Esophagus muscularis mucosa (tissue), 4 donors: ENCODE measurements around the gene UMPS. TPM values are rescaled to one million over a fixed set of nuclear protein-coding genes. Genes with fewer than 3 reads are reported as not detected.
A peak's percentile ranks its signal among the peaks of the same experiment; 100 is the strongest.

Experiments
- DNase-seq: peaks from one replicate; pipeline ENCODE4 v3.0.0-alpha.2; 2017; ENCODE audit errors: extremely low spot score
- H3K27ac ChIP-seq, 4 donors: fragments of 200-600 bp; sonication (generic); replicated peaks in 1 of 4; 1 replicate in 3 of 4; 2 replicates in 1 of 4; pipeline ENCODE4 v1.5.1; 2016 to 2019; ENCODE audit warnings: mild to moderate bottlenecking in 1 of 4
- H3K27me3 ChIP-seq, 4 donors: fragments of 200-600 bp; sonication (generic); one replicate each; pipeline versions ENCODE4 v1.5.1 to v1.6.0; 2016 to 2019
- H3K36me3 ChIP-seq, 4 donors: fragments of 200-600 bp; sonication (generic); one replicate each; pipeline ENCODE4 v1.5.1; 2016 to 2019
- H3K4me1 ChIP-seq, 4 donors: fragments of 200-600 bp; sonication (generic); one replicate each; pipeline ENCODE4 v1.5.1; 2016 to 2019
- H3K4me3 ChIP-seq, 4 donors: fragments of 200-600 bp; sonication (generic); 1 replicate in 2 of 4; 2 replicates in 2 of 4; pipeline ENCODE4 v1.5.1; 2016 to 2019; ENCODE audit warnings: mild to moderate bottlenecking in 4 of 4, moderate library complexity in 1 of 4
- H3K9me3 ChIP-seq, 4 donors: fragments of 200-600 bp; sonication (generic); 1 replicate in 3 of 4; 2 replicates in 1 of 4; pipeline ENCODE4 v1.5.1; 2016 to 2019
- CTCF ChIP-seq, 3 experiments: fragments of 200-600 bp in 2 of 3; fragments of 450-650 bp in 1 of 3; sonication (generic) in 2 of 3; IDR thresholded peaks; one replicate each; pipeline ENCODE4 v1.5.1; 2017 to 2019; ENCODE audit warnings: antibody characterized with exemption in 3 of 3, mild to moderate bottlenecking in 2 of 3, moderate library complexity in 1 of 3
- EP300 ChIP-seq: sonication (generic); formaldehyde crosslinking; IDR thresholded peaks from one replicate; pipeline ENCODE4 v1.6.1; 2017; ENCODE audit warnings: antibody characterized with exemption
- POLR2A ChIP-seq: fragments of 450-650 bp; IDR thresholded peaks from one replicate; pipeline ENCODE4 v1.6.1; 2017; ENCODE audit warnings: antibody characterized with exemption, moderate library complexity, mild to moderate bottlenecking, low read depth
- POLR2AphosphoS5 ChIP-seq, 2 donors: sonication (generic); formaldehyde crosslinking; IDR thresholded peaks; one replicate each; pipeline ENCODE4 v1.6.1; 2017; ENCODE audit warnings: antibody characterized with exemption in 2 of 2
- WGBS: methylation state at CpG from one replicate; pipeline ENCODE4 v1.1.5; 2018; 5-methylcytosine and 5-hydroxymethylcytosine counted together
- intact Hi-C: fragments of 100-400 bp; cut with DNase I; formaldehyde crosslinking; loops from one replicate; pipeline ENCODE4 v1.15.1; 2023
- total RNA-seq, 4 donors: library from RNA; depleted of rRNA; stranded (reverse); fragments of >200 nt; gene quantifications; one replicate each; pipeline versions ENCODE4 v1.1.0 to v1.2.1, GENCODE V29; 2016

The UMPS gene
- total RNA-seq, 4 donors from 2014 or later: 9.1 to 34.3 (median 21.1) TPM

- Histone ChIP-seq H3K4me1 (peaks cover 44 to 49% (median 47%) of the 10 kb centered on the region in 4 donors), H3K27me3 (no peaks in the 10 kb centered on the region), H3K36me3 (peaks cover 37 to 61% (median 50%) of the 10 kb centered on the region in 4 donors), H3K4me3 (no peak overlapping the region), H3K9me3 (no peaks in the 10 kb centered on the region), H3K27ac (no peak overlapping the region)
- TF ChIP-seq CTCF (IDR thresholded peaks at IDR 0.05): no peak
- DNase-seq: no peak
- intact Hi-C loops: no loop called here
- WGBS: 96% methylated on average over 9 of the region's 9 CpGs
Measured at GRCh38 chr3:124769462-124769861, 39.2 kb downstream of the UMPS start.

DNA sequence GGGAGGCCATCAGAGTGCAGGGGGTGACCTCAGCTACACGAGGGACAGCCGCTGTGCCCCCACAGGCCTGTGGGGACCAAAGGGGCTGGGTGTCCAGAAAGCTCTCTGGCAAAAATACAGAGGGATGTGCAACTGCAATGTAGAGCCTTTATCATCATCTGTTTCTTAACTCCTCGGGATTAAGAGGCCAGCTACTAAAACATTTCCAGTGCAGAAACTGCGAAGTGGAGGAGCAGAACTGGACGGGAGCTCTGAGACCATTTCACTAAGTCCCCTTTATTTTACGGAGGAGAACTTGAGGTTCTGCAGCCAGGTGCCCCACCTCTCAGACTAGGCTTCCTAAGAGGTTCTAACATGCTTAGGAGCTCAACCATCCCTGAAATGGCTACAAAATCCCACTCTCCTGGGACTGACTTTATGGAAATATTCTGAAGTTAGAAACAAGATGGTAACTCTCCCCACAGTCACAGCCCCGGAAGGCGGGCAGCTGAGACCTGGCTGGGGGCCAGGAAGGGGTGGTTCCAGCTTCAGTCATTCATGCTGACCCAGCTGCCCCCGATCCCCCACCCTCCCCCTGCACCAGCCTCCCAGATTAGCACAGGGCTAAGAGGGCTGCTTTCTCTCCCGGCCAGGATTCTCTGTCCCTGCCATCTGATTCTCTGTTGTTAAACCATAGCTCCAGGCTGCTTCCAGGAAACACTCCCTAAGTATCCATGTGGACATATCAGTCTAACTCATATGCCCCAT is 40.3 kb downstream of the UMPS start:
- no peak overlapping the region for H3K4me3 ChIP-seq
- peak overlapping the region in 3 of 4 donors; percentile 10 to 75 (median 72) for H3K27ac ChIP-seq
- intact Hi-C loops: no loop called here
- DNase-seq: no peak
- H3K36me3 ChIP-seq: peaks cover 27 to 59% (median 39%) of the 10 kb centered on the region in 4 donors
- 86% methylated on average over 7 of the region's 10 CpGs for WGBS
- peaks cover 51 to 58% (median 56%) of the 10 kb centered on the region in 4 donors for H3K4me1 ChIP-seq
- H3K27me3 ChIP-seq: no peaks in the 10 kb centered on the region
- no peaks in the 10 kb centered on the region for H3K9me3 ChIP-seq
- TF ChIP-seq POLR2AphosphoS5 (IDR thresholded peaks at IDR 0.05) (no peak), EP300 (no peak), POLR2A (no peak), CTCF (IDR thresholded peaks at IDR 0.05) (no peak)

DNA sequence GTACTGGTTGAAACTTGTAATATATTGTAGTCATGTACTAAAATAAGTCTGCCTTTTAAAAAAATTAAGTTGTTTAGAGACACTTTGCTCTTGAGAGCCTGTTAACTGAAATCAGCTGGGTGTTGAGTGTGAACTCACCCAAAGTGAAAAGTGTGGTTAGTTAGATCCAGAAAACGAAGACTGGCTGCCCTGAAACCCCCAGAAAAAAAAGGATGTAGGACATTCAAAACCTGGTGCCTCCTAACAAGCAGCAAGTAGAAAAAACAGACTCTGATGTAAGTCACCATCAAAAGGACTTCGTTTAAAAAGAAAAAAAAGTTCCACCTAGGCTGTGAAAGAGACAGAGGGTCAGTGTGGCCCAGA is 40.8 kb downstream of the UMPS start:
- Histone ChIP-seq H3K4me3 (no peak overlapping the region), H3K36me3 (peaks cover 23 to 58% (median 35%) of the 10 kb centered on the region in 4 donors), H3K4me1 (peaks cover 51 to 62% (median 57%) of the 10 kb centered on the region in 4 donors), H3K27me3 (no peaks in the 10 kb centered on the region), H3K27ac (peak overlapping the region; percentile 10 to 75 (median 67)), H3K9me3 (no peaks in the 10 kb centered on the region)
- intact Hi-C loops: no loop called here
- DNase-seq: no peak
- TF ChIP-seq EP300 (no peak), POLR2AphosphoS5 (IDR thresholded peaks at IDR 0.05) (no peak), POLR2A (no peak), CTCF (IDR thresholded peaks at IDR 0.05) (no peak)
- WGBS: 76% methylated on average over 2 of the region's 2 CpGs

GRCh38 chr3:124772081-124772831 is 42.0 kb downstream of the UMPS start:
- intact Hi-C loops: no loop called here
- peak overlapping the region; percentile 62 to 75 (median 71) for H3K27ac ChIP-seq

More at GRCh38 chr3:124772081-124772831, 42.0 kb downstream of the UMPS start:
- peak overlapping the region in 1 of 4 donors; percentile 3 for H3K4me3 ChIP-seq
- peaks cover 51 to 68% (median 59%) of the 10 kb centered on the region in 4 donors for H3K4me1 ChIP-seq
- DNase-seq: no peak
- H3K27me3 ChIP-seq: no peaks in the 10 kb centered on the region
- H3K36me3 ChIP-seq: peaks cover 11 to 52% (median 24%) of the 10 kb centered on the region in 4 donors
- H3K9me3 ChIP-seq: no peaks in the 10 kb centered on the region
- 7% methylated on average over 17 of the region's 17 CpGs for WGBS
- TF ChIP-seq POLR2AphosphoS5 (IDR thresholded peaks at IDR 0.05) (peak in 1 of 2 donors; percentile 53), CTCF (IDR thresholded peaks at IDR 0.05) (no peak)
